Parathyroid adenoma (tissue), 2 donors: Measurements from ENCODE around the gene SCN2A.

Source experiments
- H2AFZ ChIP-seq: fragments of 300-600 bp; sonication (generic); one replicate; pipeline ENCODE4 v1.7.0; 2017; ENCODE audit warnings: antibody characterized with exemption, mild to moderate bottlenecking
- H3K27ac ChIP-seq: fragments of 300-600 bp; sonication (generic); one replicate; pipeline ENCODE4 v1.7.0; 2017
- H3K27me3 ChIP-seq: fragments of 300-600 bp; sonication (generic); one replicate; pipeline ENCODE4 v1.7.0; 2017; ENCODE audit warnings: low read length; ENCODE audit not compliant: control insufficient read depth, insufficient read depth
- H3K36me3 ChIP-seq: fragments of 300-600 bp; sonication (generic); one replicate; pipeline ENCODE4 v1.7.0; 2017; ENCODE audit warnings: low read length; ENCODE audit not compliant: control insufficient read depth, insufficient read depth
- H3K4me1 ChIP-seq: fragments of 300-600 bp; sonication (generic); one replicate; pipeline ENCODE4 v1.7.0; 2017; ENCODE audit warnings: control low read depth
- H3K4me2 ChIP-seq: fragments of 300-600 bp; sonication (generic); one replicate; pipeline ENCODE4 v1.7.0; 2017; ENCODE audit warnings: low read length
- H3K4me3 ChIP-seq: fragments of 300-600 bp; sonication (generic); one replicate; pipeline ENCODE4 v1.7.0; 2017; ENCODE audit warnings: low read depth, low read length
- H3K79me2 ChIP-seq: fragments of 300-600 bp; sonication (generic); one replicate; pipeline ENCODE4 v1.7.0; 2017; ENCODE audit warnings: control low read depth
- H3K9ac ChIP-seq: fragments of 300-600 bp; sonication (generic); one replicate; pipeline ENCODE4 v1.7.0; 2017; ENCODE audit warnings: mild to moderate bottlenecking
- H3K9me3 ChIP-seq: fragments of 300-600 bp; sonication (generic); one replicate; pipeline ENCODE4 v1.7.0; 2017; ENCODE audit warnings: low read length; ENCODE audit not compliant: control insufficient read depth
- CTCF ChIP-seq: fragments of 300-600 bp; sonication (generic); IDR thresholded peaks from one replicate; pipeline ENCODE4 v1.7.0; 2017; ENCODE audit warnings: antibody characterized with exemption, mild to moderate bottlenecking
- donor health status: primary hyperparathyroidism.

Gene SCN2A

GRCh38 chr2:165287094-165287778, 48.0 kb downstream of the SCN2A start:
- H3K9ac ChIP-seq = no peak overlapping the region
- no peaks in the 10 kb centered on the region for H3K4me1 ChIP-seq
- H3K79me2 ChIP-seq = no peaks in the 10 kb centered on the region
- H3K27ac ChIP-seq = no peak overlapping the region
- no peak for TF ChIP-seq CTCF
- H2AFZ ChIP-seq = no peak overlapping the region
- H3K9me3 ChIP-seq = no peaks in the 10 kb centered on the region
- H3K36me3 ChIP-seq = no peaks in the 10 kb centered on the region
- H3K4me3 ChIP-seq = no peak overlapping the region
- no peak overlapping the region for H3K4me2 ChIP-seq
- no peaks in the 10 kb centered on the region for H3K27me3 ChIP-seq

GRCh38 chr2:165289069-165289468, 49.9 kb downstream of the SCN2A start:
- Histone ChIP-seq H3K4me3 (no peak overlapping the region), H3K27me3 (no peaks in the 10 kb centered on the region), H3K79me2 (no peaks in the 10 kb centered on the region), H3K9ac (no peak overlapping the region), H3K4me2 (no peak overlapping the region), H2AFZ (no peak overlapping the region), H3K36me3 (no peaks in the 10 kb centered on the region), H3K27ac (no peak overlapping the region), H3K9me3 (no peaks in the 10 kb centered on the region), H3K4me1 (no peaks in the 10 kb centered on the region)
- no peak for TF ChIP-seq CTCF

- Histone ChIP-seq H3K4me3 (no peak overlapping the region), H2AFZ (peak overlapping the region; percentile 45), H3K36me3 (no peaks in the 10 kb centered on the region), H3K79me2 (no peaks in the 10 kb centered on the region), H3K4me1 (no peaks in the 10 kb centered on the region), H3K4me2 (peak overlapping the region; percentile 54), H3K27me3 (no peaks in the 10 kb centered on the region), H3K9ac (no peak overlapping the region), H3K27ac (no peak overlapping the region), H3K9me3 (no peaks in the 10 kb centered on the region)
- TF ChIP-seq CTCF = peak; percentile 74
These were observed 54.5 kb downstream of the SCN2A start for GRCh38 chr2:165293440-165294420.

GRCh38 chr2:165294912-165295311, 55.7 kb downstream of the SCN2A start:
- no peak overlapping the region for H3K4me2 ChIP-seq
- no peaks in the 10 kb centered on the region for H3K4me1 ChIP-seq
- no peak overlapping the region for H3K4me3 ChIP-seq
- H3K36me3 ChIP-seq = no peaks in the 10 kb centered on the region
- H2AFZ ChIP-seq = peak overlapping the region; percentile 31
- no peaks in the 10 kb centered on the region for H3K79me2 ChIP-seq
- no peak overlapping the region for H3K9ac ChIP-seq
- H3K27ac ChIP-seq = no peak overlapping the region
- no peaks in the 10 kb centered on the region for H3K9me3 ChIP-seq
- no peak for TF ChIP-seq CTCF
- H3K27me3 ChIP-seq = no peaks in the 10 kb centered on the region
